NCI-H187 treated with DMSO at 0.1 percent for 48 hours (cell line): Measurements from ENCODE around the gene ALG14.
"Not testable (repeated sequence)": the region's sequence is repeated elsewhere in the genome, so short reads cannot be mapped to it uniquely, and the experiment has no call there.

Source experiments
- DNase-seq: peaks from one replicate; lab custom pipeline; 2025; lab: John Stamatoyannopoulos, UW

Gene ALG14

GRCh38 chr1:95041491-95042165 is 31.1 kb downstream of the ALG14 start:
- DNase-seq: no peak

DNA sequence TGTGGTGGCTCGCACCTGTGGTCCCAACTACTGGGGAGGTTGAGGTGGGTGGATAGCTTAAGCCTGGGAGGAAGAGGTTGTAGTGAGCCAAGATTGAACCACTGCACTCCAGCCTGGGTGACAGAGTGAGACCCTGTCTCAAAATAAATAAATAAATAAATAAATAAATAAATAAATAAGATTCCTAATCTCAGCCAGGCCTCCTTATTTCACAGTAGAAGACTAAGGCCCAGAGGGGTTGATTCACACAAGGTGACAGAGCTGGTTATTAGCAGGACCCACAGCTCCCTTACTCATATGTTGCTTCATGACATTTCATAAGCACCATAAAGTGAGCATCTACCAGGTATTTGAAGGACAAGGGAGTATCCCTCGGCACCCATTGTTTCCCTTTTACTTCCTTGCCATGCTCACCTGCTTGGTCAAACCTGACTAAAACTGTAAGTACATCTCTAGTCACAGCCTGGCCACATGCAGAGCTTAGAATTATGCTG is 32.7 kb downstream of the ALG14 start:
- no peak for DNase-seq

DNA sequence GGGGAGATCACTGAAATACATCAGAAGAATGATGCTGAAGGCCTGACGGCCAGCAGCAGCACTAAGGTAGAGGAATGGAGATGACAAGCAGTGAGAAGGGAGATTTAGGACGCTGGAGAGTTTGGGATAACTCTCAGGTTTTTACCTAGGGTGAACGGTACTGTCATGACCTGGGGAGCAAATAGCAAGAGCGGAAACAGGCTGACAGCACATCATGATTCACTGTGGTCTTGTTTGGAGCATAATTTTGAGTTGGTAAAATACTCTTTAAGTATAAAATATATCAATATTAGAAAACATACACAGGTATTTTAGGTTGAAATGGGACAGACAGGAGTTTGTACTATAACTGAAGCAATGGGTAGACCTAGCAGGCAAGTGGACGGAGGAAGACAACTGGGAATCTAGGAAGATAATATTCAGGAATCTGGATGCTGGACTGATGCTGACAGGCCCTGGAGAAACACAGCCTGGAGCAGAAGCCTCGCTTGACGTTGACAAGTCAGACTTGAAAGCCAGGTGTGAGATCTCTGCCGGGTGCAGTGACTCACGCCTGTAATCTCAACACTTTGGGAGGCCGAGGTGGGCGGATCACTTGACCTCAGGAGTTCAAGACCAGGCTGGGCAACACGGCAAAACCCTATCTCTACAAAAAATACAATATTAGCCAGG is 33.3 kb downstream of the ALG14 start:
- DNase-seq: no peak

GRCh38 chr1:95035536-95035935 is 37.2 kb downstream of the ALG14 start:
- no peak for DNase-seq

- DNase-seq: no peak
These were observed 38.2 kb downstream of the ALG14 start for GRCh38 chr1:95034506-95034905.

GRCh38 chr1:95033843-95034242 is 38.9 kb downstream of the ALG14 start:
- no peak for DNase-seq

GRCh38 chr1:95029532-95029931 is 43.2 kb downstream of the ALG14 start:
- no peak for DNase-seq

- DNase-seq: no peak
These were observed 43.8 kb downstream of the ALG14 start for GRCh38 chr1:95028954-95029353.

- DNase-seq: no peak
These were observed 45.7 kb downstream of the ALG14 start for GRCh38 chr1:95027046-95027445.

- no peak for DNase-seq
These were observed 49.2 kb downstream of the ALG14 start for GRCh38 chr1:95023399-95024043.

GRCh38 chr1:95022644-95022926 is 50.2 kb downstream of the ALG14 start:
- DNase-seq: no peak

GRCh38 chr1:95021805-95022643 is 50.7 kb downstream of the ALG14 start:
- no peak for DNase-seq

DNA sequence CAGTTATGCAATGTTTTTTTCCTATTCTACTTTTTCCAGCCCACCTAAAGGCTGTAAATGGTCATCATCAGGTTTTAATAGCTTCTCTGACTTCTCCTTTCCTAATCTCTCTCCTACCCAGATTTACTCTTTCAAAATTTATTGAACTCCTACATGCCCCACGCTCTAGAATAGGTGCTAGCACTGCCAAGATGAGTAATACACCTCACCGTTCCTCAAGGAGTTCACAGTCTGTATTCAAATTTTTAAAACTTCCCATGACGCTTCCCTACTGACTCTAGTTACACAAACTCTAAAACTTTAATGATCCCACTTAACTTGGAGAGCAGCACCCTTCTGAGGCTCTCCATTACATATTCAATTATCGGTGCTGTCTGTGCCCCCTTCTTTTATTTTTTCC is 51.6 kb downstream of the ALG14 start:
- no peak for DNase-seq

DNA sequence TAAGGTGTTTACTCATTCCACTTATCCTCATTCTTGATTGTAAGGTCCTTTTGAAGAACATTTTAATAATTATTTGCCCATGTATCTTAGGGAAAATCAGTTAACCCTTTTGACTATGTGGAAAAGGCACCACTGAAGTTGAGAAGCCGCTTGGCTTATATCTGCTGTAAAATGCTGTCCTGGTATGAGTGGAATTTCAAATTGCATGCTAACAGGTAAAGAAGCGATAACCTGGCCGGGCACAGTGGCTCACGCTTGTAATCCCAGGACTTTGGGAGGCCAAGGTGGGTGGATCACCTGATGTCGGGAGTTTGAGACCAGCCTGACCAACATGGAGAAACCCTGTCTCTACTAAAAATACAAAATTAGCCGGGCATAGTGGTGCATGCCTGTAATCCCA is 53.3 kb downstream of the ALG14 start:
- DNase-seq: not testable (repeated sequence)

DNA sequence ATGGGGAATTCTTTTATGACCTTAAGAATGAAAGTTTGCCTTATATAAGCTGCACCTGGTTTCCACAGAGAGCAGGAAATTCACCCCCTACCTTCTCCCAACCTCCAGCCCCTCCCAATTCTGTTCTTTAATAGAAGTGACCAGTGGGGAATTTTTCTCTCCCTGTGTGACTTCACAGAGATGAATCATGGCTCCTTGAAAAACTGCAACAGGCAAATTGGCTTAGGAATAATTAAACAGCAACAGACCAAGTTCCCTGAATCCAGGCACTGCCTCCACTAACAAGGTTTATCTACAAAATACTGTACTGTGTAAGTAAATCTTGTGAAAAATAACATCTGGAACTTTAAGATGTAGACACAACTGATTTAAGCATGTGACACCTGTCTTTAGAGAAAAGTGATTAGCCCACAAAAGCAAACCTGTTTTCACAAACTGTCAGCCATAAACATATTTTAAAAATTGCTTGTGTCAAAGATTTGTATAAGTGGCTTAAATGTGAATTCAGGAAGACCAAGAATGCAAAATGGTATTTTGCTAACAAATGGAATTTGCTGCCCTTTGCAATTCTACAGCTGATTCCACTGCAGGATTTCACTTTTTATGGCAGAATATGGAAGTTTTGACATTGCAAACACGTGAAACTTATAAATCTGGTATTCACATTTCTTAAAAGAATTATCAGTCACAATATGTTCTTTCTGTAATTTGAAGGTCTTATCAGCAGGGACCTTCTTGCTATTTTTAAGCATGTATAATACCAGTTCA is 54.0 kb downstream of the ALG14 start:
- no peak for DNase-seq

DNA sequence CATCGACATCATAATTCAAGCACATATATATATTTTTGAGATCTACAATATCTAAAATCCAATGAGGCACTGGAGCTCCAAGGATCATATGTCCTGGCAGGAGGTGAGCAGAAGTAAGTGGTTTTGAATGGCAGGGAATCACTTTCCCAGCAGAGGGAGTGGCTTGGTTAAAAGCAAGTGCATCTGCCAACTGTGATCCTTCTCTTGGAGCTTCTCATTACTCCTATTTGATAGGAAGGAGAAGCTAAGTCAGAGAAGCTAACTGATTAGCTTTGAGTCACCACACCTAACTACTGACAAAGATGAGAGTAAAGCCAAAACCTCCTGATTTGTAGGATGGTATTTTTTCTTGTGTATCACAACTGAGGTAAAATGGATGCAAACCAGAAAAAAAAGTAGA is 55.0 kb downstream of the ALG14 start:
- DNase-seq: no peak

- no peak for DNase-seq
These were observed 57.7 kb downstream of the ALG14 start for GRCh38 chr1:95015076-95015475.

DNA sequence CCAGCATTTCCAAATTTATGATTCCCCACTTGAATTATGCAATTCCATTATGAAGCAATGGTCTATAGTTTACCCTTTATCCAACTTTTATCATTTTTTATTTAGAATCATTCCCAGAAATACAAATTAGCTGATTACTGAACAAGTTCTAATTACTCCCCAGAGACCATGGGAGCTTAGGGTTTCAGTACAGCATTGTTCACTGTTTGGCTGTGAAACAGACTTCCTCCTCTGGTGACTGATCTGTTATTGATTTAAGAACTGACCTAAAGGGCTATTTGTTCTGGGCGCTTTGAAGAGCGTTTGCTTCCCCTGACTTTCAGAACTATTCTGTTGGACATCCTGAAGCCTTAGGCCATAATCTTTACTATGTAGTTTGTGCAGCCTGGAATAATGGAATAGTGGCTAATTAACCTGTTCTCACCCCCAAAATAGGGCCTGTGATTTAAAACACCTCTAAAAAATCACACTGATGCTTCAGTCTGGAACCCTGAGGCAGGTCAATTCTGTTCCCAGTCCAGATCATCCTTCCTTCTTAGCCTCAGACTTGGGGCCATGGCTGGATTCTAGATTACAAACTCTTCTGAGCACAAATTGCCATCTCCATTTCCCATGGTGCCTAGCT is 58.7 kb downstream of the ALG14 start:
- DNase-seq: no peak

- DNase-seq: no peak
These were observed 60.4 kb downstream of the ALG14 start for GRCh38 chr1:95012389-95012788.

- no peak for DNase-seq
These were observed 62.6 kb downstream of the ALG14 start for GRCh38 chr1:95010158-95010557.

DNA sequence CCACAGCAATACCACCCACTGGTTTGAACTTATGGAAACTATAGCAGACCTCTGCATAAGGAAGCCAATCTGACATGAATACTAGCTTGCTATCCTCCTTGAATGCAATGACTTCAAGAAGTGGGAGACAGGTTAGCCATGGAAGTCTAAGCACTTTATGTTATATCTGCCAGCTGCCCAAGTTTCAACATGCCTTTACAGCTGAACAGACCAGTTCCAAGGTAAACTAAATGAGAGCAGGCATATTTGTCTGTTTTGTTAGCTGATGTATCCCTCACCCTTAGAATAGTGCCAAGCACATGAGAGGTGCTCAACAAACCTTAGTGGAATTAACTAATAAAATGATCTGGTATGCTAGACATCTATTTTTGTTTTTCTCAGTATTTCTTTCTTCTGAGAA is 65.1 kb downstream of the ALG14 start:
- no peak for DNase-seq
